Stomach (tissue), 9 donors: ENCODE results near the gene NLRP6. TPM values are rescaled to one million over a fixed set of nuclear protein-coding genes. Genes with fewer than 3 reads are reported as not detected.
"Not testable (repeated sequence)": the region's sequence is repeated elsewhere in the genome, so short reads cannot be mapped to it uniquely, and the experiment has no call there.

Experiments
- DNase-seq, 2 donors: peaks; one replicate each; pipeline versions ENCODE4 v3.0.0 to v3.0.0-alpha.2; 2013 to 2019
- H3K27ac ChIP-seq, 5 donors: fragments of 200-600 bp in 4 of 5; sonication (generic) in 4 of 5; one replicate each; pipeline ENCODE4 v1.5.1; 2013 to 2019; ENCODE audit warnings: mild to moderate bottlenecking in 1 of 5, moderate library complexity in 1 of 5
- H3K27me3 ChIP-seq, 3 donors: fragments of 200-600 bp; sonication (generic); one replicate each; pipeline ENCODE4 v1.5.1; 2017 to 2019; ENCODE audit warnings: mixed run types in 1 of 3
- H3K36me3 ChIP-seq, 4 donors: fragments of 200-600 bp; sonication (generic); 1 replicate in 3 of 4; 2 replicates in 1 of 4; pipeline ENCODE4 v1.5.1; 2016 to 2019
- H3K4me1 ChIP-seq, 4 donors: fragments of 200-600 bp; sonication (generic); one replicate each; pipeline ENCODE4 v1.5.1; 2016 to 2019
- H3K4me3 ChIP-seq, 4 donors: fragments of 200-600 bp; sonication (generic) in 3 of 4; one replicate each; pipeline ENCODE4 v1.5.1; 2016 to 2019; ENCODE audit warnings: mild to moderate bottlenecking in 1 of 4
- H3K9me3 ChIP-seq, 4 donors: fragments of 200-600 bp; sonication (generic); one replicate each; pipeline ENCODE4 v1.5.1; 2016 to 2019
- EP300 ChIP-seq: sonication (generic); formaldehyde crosslinking; IDR thresholded peaks from one replicate; pipeline ENCODE4 v1.6.1; 2017; ENCODE audit warnings: antibody characterized with exemption
- POLR2A ChIP-seq, 4 donors: fragments of 450-650 bp; IDR thresholded peaks; one replicate each; pipeline ENCODE4 v1.6.1; 2016; ENCODE audit warnings: antibody characterized with exemption in 4 of 4, control low read depth in 2 of 4, mild to moderate bottlenecking in 1 of 4, moderate library complexity in 1 of 4
- POLR2AphosphoS5 ChIP-seq, 3 donors: sonication (generic); formaldehyde crosslinking; IDR thresholded peaks; one replicate each; pipeline ENCODE4 v1.6.1; 2016; ENCODE audit warnings: antibody characterized with exemption in 3 of 3
- WGBS, 5 donors: extraction: QIAGEN DNeasy Blood & Tissue Kit in 3 of 5; methylation state at CpG; one replicate each; pipeline versions ENCODE4 v1.1.5 to v1.1.7; 2013 to 2018; 5-methylcytosine and 5-hydroxymethylcytosine counted together
- intact Hi-C: fragments of 100-400 bp; cut with DNase I; formaldehyde crosslinking; loops from one replicate; pipeline ENCODE4 v1.15.1; 2023; ENCODE audit warnings: low total_unique reads
- polyA plus RNA-seq, 3 donors: library from polyadenylated mRNA; stranded (reverse); fragments of 200-250 nt; gene quantifications; one replicate each; pipeline ENCODE4 v1.2.3, GENCODE V29; 2013
- total RNA-seq, 5 donors: library from RNA; depleted of rRNA; stranded (reverse); fragments of >200 nt; gene quantifications; one replicate each; pipeline versions ENCODE4 v1.1.0 to v1.2.3, GENCODE V29; 2014 to 2016
- TF ChIP-seq, protein P1 (sequence below), 7 experiments: fragments of 450-650 bp in 4 of 7; fragments of 200-600 bp in 3 of 7; sonication (generic) in 3 of 7; IDR thresholded peaks; one replicate each; pipeline ENCODE4 v1.5.1; 2016 to 2019; ENCODE audit warnings: antibody characterized with exemption in 7 of 7, control low read depth in 2 of 7, mild to moderate bottlenecking in 1 of 7
- donor health status: healthy with polysubstance abuse.
- donor health status: Bipolar disorder and iron deficiency.
- donor health status: healthy.

NLRP6 gene
- total and polyA plus RNA-seq, 8 donors: 0.08 to 3.6 (median 0.45) TPM; not detected in 3

DNA sequence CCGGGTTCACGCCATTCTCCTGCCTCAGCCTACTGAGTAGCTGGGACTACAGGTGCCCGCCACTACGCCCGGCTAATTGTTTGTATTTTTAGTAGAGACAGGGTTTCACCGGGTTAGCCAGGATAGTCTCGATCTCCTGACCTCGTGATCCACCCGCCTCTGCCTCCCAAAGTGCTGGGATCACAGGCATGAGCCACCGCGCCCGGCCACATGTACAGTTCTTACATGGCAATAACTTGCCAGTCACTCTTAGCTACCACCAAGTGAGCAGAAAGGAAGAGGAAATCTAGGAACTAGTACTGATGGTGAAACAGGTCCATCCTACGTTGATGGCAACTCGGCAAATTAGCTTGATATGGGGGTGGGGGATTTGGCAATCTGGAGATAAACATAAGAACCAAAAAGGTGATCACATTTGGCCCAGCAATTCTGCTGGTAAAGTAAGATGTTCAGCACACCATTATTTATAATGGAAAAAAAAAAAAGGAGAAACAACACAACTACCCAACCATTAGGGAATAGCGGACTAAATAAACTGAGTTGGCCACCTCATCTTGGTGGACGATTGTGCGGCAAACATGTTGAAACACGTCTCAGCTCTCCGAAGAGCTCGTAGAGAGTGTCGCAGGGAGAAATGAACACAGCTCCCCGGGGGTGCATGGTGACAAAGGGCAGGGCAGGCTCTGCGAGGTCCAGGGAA, 5.3 kb downstream of the NLRP6 start:
- no peak for DNase-seq
- H3K27me3 ChIP-seq: peaks cover 32 to 90% (median 60%) of the 10 kb centered on the region in 3 donors
- no peak overlapping the region for H3K27ac ChIP-seq
- peaks cover 22 to 47% (median 39%) of the 10 kb centered on the region in 4 donors for H3K4me1 ChIP-seq
- no peak overlapping the region for H3K4me3 ChIP-seq
- no peaks in the 10 kb centered on the region for H3K9me3 ChIP-seq
- no peaks in the 10 kb centered on the region for H3K36me3 ChIP-seq
- TF ChIP-seq, protein P1, sequence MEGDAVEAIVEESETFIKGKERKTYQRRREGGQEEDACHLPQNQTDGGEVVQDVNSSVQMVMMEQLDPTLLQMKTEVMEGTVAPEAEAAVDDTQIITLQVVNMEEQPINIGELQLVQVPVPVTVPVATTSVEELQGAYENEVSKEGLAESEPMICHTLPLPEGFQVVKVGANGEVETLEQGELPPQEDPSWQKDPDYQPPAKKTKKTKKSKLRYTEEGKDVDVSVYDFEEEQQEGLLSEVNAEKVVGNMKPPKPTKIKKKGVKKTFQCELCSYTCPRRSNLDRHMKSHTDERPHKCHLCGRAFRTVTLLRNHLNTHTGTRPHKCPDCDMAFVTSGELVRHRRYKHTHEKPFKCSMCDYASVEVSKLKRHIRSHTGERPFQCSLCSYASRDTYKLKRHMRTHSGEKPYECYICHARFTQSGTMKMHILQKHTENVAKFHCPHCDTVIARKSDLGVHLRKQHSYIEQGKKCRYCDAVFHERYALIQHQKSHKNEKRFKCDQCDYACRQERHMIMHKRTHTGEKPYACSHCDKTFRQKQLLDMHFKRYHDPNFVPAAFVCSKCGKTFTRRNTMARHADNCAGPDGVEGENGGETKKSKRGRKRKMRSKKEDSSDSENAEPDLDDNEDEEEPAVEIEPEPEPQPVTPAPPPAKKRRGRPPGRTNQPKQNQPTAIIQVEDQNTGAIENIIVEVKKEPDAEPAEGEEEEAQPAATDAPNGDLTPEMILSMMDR (IDR thresholded peaks at IDR 0.05): no peak
- TF ChIP-seq POLR2A (IDR thresholded peaks at IDR 0.05) (no peak), EP300 (no peak)
- 73 to 90% (median 85%) methylated on average over 22 to 23 of the region's 23 CpGs for WGBS, 5 donors
- intact Hi-C loops: no loop called here

DNA sequence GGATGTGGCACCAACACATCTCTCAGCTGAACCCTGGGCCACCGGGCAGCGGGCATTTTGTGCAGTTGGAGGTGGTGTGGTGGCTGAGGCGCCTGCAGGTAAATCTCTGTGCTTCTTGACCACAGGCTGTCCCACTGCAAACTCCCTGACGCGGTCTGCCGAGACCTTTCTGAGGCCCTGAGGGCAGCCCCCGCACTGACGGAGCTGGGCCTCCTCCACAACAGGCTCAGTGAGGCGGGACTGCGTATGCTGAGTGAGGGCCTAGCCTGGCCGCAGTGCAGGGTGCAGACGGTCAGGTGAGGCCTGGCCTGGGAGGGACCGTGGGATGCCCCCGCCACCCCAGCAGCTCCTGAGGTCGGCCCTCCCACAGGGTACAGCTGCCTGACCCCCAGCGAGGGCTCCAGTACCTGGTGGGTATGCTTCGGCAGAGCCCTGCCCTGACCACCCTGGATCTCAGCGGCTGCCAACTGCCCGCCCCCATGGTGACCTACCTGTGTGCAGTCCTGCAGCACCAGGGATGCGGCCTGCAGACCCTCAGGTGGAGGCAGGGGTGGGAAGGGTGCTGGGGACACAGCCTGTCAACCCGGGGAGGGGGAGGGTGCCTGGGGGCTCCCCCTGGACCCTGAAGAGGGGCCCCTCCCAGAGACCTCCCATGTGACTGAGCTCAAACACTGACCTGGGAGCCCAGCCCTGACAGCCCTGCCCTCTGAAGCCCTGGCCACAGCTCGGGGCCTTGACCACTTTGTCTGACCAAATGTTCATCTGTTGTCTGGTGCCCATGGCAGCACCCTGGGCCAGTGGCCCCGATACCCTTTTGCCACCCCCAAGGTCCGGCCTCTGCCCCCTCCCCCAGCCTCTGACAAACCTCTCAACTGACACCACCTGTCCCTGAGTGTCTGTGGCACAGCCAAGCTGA, 6.2 kb downstream of the NLRP6 start:
- intact Hi-C loops: no loop called here
- H3K27me3 ChIP-seq: peaks cover 24 to 82% (median 52%) of the 10 kb centered on the region in 3 donors
- H3K36me3 ChIP-seq: no peaks in the 10 kb centered on the region
- WGBS, 5 donors: 77 to 85% (median 83%) methylated on average over 17 to 24 of the region's 24 CpGs
- H3K27ac ChIP-seq: no peak overlapping the region
- TF ChIP-seq, protein P1 (IDR thresholded peaks at IDR 0.05): no peak
- TF ChIP-seq POLR2AphosphoS5 (IDR thresholded peaks at IDR 0.05) (no peak), POLR2A (IDR thresholded peaks at IDR 0.05) (no peak), EP300 (no peak)
- peaks cover 22 to 45% (median 37%) of the 10 kb centered on the region in 4 donors for H3K4me1 ChIP-seq
- H3K9me3 ChIP-seq: no peaks in the 10 kb centered on the region
- peak in 1 of 2 donors; percentile 4 for DNase-seq
- H3K4me3 ChIP-seq: no peak overlapping the region

GRCh38 chr11:285021-285893, 7.0 kb downstream of the NLRP6 start:
- Histone ChIP-seq H3K4me3 (no peak overlapping the region), H3K4me1 (peaks cover 13 to 45% (median 37%) of the 10 kb centered on the region in 4 donors), H3K36me3 (no peaks in the 10 kb centered on the region), H3K27me3 (peaks cover 15 to 73% (median 43%) of the 10 kb centered on the region in 3 donors), H3K9me3 (no peaks in the 10 kb centered on the region), H3K27ac (no peak overlapping the region)
- WGBS, 5 donors: 80 to 86% (median 84%) methylated on average over 28 to 29 of the region's 29 CpGs
- TF ChIP-seq EP300 (no peak), POLR2AphosphoS5 (IDR thresholded peaks at IDR 0.05) (no peak), POLR2A (IDR thresholded peaks at IDR 0.05) (no peak)
- TF ChIP-seq, protein P1 (IDR thresholded peaks at IDR 0.05): no peak
- intact Hi-C loops: no loop called here
- DNase-seq: no peak

DNA sequence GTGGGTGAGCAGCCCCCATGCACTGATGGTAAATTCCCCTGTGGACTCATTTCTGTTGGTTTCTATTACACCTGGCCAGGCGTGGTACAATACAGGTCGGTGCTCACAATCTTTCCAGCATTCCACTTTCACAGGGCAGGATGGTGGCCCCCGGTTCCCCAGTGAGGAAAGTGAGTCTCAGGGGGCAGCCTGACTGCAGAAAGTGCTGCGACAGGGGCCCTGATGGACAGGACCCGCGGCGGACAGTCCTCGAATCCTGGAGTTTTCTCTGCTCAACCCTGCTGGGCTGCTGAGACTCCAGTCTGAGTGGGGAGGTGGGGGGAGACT, 7.7 kb downstream of the NLRP6 start:
- intact Hi-C loops: no loop called here
- TF ChIP-seq, protein P1 (IDR thresholded peaks at IDR 0.05): no peak
- TF ChIP-seq EP300 (no peak), POLR2AphosphoS5 (IDR thresholded peaks at IDR 0.05) (no peak), POLR2A (IDR thresholded peaks at IDR 0.05) (no peak)
- H3K36me3 ChIP-seq: peaks cover 0 to 2% (median 0%) of the 10 kb centered on the region in 4 donors
- no peak overlapping the region for H3K4me3 ChIP-seq
- H3K4me1 ChIP-seq: peaks cover 7 to 45% (median 36%) of the 10 kb centered on the region in 4 donors
- no peak overlapping the region for H3K27ac ChIP-seq
- WGBS, 5 donors: 81 to 90% (median 87%) methylated on average over 6 to 8 of the region's 8 CpGs
- H3K9me3 ChIP-seq: no peaks in the 10 kb centered on the region
- H3K27me3 ChIP-seq: peaks cover 11 to 67% (median 37%) of the 10 kb centered on the region in 3 donors
- no peak for DNase-seq

- Histone ChIP-seq H3K36me3 (peaks cover 0 to 13% (median 5%) of the 10 kb centered on the region in 4 donors), H3K27me3 (peaks cover 0 to 53% (median 23%) of the 10 kb centered on the region in 3 donors), H3K4me1 (peaks cover 4 to 31% (median 28%) of the 10 kb centered on the region in 4 donors), H3K27ac (peak overlapping the region in 2 of 5 donors; percentile 14 to 83), H3K4me3 (peak overlapping the region; percentile 63 to 87 (median 76))
- H3K9me3 ChIP-seq, intact Hi-C loops: not testable (repeated sequence)
- DNase-seq: peak in 1 of 2 donors; percentile 59
- 73 to 86% (median 78%) methylated on average over 25 to 27 of the region's 27 CpGs for WGBS, 5 donors
Measured at GRCh38 chr11:286977-287820, 9.0 kb downstream of the NLRP6 start.
